IPS-18c (cell line): ENCODE data around the gene ABCB8.
"Not testable (repeated sequence)": the region's sequence is repeated elsewhere in the genome, so short reads cannot be mapped to it uniquely, and the experiment has no call there.

Experiments
- H3K4me3 ChIP-seq: 2 replicates; pipeline ENCODE4 v1.7.0; 2013; ENCODE audit warnings: low read depth, mild to moderate bottlenecking, low read length, moderate library complexity; ENCODE audit not compliant: insufficient read depth
- H3K9me3 ChIP-seq: one replicate; pipeline ENCODE4 v1.6.1; 2013; ENCODE audit warnings: mild to moderate bottlenecking, low read length, moderate library complexity; ENCODE audit not compliant: control insufficient read depth, insufficient read depth

ABCB8 gene

DNA sequence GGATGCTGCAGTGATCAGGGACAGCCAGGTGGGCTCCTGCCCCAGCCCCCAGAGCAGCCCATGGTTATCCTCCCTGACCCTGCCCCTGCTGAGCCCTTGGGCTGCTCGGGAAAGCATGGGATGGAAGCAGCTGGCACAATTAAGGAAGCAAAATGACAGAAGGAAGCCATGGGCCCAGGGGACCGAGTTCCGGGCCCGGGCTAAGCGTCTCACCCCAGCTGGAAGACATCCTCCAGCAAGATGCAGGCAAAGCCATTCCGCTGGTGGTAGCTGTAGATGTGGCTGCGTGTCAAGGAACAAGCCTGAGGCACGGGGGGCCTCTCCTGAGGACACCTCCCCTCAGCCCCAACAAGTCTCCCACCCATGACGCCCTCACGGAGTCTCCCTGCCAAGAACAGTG, 5.0 kb upstream of the ABCB8 start:
- Histone ChIP-seq H3K9me3 (peaks cover 2% of the 10 kb centered on the region), H3K4me3 (no peak overlapping the region)

DNA sequence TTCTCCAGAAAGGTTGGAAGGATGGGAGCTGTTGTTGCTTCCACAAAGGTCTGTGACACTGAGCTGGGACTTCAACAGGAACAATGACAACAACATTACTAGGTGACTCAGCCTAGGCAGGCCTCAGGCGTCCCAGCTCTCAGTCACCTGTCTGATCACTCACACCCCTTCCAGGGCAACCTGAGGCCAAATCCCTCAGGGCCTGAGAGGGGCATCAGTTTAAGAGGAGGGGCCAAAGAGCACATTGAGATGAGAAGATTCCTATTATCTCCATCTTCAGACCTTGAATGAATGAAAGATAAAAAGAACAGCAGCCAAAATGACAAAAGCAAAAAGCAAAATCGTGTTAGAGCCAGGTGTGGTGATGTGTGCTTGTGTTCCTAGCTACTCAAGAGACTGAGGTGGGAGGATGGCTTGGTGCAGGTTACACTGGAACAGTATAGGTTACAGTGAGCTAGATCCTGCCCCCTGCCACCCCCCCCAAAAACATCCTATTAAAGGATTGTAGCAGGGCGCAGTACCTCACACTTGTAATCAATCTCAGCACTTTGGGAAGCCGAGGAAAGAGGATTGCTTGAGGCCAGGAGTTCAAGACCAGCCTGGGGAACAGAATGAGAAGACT, 3.7 kb upstream of the ABCB8 start, which contains the start of gene ATG9B:
ATG9B (minus strand) TSS at position 60 of the 622 bp plus-strand sequence. CDS start 71 bp downstream, outside the sequence.
- no peaks in the 10 kb centered on the region for H3K9me3 ChIP-seq
- no peak within 1 kb of the TSS for H3K4me3 ChIP-seq

DNA sequence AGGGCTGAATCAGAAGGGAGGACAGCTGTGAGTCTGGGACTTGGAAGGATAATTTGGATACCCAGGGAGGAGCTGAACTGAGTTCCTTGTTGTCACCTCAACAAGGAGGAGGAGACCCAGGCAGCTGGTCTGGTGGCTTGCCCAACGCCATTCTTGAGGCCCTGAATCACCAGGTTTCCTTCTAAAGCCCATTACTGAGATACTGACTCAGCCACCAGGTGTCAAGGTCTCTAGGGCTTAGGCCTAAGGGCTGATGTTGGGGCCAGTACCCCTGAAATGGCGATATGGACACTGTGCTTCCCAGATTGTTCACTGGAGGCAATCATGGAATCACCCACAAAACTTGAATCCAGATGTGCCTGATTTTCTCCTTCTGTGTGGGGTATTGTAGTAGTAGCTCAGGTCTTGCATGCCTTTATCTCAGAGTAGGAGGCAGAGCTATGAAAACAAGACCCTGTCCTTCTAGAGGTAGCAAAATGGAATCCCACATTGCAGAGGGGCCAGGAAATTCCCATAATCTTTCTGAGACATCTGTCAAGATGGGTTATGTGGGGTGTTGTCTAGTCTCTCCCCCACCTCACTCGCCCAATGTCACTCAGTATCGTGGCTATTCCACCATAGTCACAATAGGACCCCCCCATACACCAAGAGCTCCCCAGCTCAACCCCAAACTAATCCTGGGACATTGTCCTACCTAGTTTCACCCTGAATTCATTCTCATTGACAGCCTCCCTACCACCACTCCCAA, 2.2 kb upstream of the ABCB8 start:
- no peak overlapping the region for H3K4me3 ChIP-seq
- no peaks in the 10 kb centered on the region for H3K9me3 ChIP-seq

DNA sequence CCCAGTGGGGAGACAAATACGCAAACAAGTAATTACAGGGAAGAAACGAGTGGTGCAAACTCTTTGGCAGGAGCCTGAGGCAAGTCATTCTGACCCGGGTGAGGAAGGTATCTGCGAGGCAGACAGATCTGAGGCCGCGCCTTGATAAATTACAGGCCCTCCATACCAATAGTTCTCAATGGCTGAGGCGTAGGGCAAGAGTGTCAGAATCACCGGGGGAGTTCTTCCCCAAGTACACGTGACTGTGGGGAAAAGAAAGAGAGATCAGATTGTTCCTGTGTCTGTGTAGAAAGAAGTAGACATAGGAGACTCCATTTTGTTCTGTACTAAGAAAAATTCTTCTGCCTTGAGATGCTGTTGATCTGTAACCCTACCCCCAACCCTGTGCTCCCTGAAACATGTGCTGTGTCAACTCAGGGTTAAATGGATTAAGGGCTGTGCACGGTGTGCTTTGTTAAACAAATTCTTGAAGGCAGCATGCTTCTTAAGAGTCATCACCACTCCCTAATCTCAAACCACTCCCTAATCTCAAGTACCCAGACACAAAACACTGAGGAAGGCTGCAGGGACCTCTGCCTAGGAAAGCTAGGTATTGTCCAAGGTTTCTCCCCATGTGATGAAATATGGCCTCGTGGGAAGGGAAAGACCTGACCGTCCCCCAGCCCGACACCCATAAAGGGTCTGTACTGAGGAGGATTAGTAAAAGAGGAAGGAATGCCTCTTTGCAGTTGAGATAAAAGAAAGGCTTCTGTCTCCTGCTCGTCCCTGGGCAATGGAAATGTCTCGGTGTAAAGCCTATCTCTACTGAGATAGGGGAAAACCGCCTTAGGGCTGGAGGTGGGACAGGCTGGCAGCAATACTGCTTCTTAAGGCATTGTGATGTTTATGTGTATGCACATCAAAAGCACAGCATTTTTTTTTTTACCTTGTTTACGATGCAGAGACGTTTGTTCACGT, 1.2 kb upstream of the ABCB8 start:
- peak overlapping the region; percentile 52; the same call in 1 of the 2 replicates for H3K4me3 ChIP-seq
- H3K9me3 ChIP-seq: not testable (repeated sequence)

DNA sequence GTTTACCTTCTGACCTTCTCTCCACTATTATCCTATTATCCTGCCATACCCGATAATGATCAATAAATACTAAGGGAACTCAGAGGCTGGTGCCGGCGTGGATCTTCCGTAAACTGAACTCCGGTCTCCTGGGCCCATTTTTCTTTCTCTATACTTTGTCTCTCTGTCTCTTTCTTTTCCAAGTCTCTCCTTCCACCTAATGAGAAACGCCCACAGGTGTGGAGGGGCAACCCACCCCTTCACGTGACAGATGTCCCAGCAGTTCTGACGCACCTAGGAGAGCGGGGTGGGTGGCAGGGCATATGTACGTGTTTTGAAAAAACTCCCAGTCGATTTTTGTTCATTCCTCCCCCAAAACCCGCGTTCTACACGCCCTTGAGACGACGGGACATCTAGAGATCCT, 521 bp upstream of the ABCB8 start:
- H3K4me3 ChIP-seq: peak overlapping the region; percentile 52; the same call in 1 of the 2 replicates
- H3K9me3 ChIP-seq: not testable (repeated sequence)

DNA sequence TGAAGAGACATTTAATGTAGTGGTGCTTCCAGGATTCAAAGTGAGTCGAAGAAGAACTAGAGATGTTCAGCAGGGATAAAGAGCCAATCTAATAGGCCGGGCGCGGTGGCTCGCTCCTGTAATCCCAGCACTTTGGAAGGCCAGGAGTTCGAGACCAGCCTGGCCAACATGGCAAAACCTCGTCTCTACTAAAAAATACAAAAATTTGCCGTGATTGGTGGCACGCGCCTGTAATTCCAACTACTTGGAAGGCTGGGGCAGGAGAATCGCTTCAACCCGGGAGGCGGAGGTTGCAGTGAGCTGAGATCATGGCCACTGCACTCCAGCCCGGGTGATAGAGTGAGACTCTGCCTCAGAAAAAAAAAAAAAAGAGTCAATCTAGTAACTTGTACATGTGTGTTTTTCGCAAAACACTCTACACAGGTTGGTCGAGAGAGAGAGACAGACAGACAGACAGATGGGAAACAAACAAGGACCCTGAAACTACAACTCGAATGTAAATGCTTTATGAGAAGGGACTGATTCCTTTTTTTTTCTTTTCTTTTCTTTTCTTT, 775 bp downstream of the ABCB8 start:
- Histone ChIP-seq H3K9me3 (no peaks in the 10 kb centered on the region), H3K4me3 (peak overlapping the region; percentile 100)

DNA sequence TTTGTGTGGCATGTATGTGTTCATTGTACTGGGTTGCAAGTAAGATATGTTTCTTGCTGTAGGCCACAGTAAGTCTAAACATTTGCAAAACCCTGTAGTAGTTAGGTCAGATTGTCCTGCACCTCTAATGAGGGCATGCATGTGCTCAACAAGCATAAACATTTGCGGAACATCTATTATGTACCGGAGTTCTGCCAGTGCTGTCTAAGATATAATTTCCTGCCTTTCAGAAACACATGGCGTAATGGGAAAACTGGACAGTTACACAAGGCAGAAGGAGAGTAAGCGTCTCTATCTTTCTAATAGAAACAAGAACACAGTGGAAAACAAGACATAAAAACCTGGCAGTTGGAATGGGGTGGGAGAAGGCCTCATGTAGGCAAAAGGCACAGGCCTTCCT, 2.8 kb downstream of the ABCB8 start:
- Histone ChIP-seq H3K9me3 (no peaks in the 10 kb centered on the region), H3K4me3 (no peak overlapping the region)

DNA sequence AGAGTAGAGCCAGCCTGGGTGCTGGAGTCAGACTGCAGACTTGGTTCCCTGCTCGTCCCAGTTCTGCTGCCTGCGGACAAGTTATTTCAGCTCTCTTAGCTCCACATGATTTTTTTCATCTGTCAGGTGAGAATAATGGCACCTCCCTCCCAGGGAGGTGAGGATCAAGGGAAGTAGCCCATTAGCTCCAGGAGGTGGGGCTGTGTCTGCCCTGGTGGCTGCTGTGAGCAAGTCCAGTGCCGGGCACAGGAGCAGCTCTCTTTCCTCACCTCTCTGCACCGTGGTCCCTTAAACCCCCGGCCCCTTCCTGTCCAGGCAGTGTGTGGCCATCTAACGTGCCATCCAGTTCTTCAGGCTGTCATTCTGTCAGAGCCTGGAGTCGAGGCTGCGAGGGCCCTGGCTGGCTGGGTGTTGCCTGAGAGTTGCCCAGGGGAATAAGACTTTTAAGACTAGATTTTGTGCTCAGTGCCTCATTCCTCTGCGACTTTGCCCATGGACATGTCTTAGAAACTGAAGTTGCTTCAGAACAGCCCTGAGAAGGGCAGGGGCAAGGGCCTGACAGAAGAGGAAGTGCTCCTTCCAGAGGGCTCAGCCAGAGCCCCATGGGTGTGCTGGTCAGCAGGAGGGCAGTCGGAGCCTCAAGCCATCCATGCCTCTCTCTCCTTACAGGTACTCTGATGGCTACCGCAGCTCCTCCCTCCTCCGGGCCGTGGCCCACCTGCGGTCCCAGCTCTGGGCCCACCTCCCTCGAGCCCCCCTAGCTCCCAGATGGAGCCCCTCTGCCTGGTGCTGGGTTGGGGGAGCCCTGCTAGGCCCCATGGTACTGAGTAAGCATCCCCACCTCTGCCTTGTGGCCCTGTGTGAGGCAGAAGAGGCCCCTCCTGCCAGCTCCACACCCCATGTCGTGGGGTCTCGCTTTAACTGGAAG, 5.0 kb downstream of the ABCB8 start:
- Histone ChIP-seq H3K9me3 (no peaks in the 10 kb centered on the region), H3K4me3 (no peak overlapping the region)

DNA sequence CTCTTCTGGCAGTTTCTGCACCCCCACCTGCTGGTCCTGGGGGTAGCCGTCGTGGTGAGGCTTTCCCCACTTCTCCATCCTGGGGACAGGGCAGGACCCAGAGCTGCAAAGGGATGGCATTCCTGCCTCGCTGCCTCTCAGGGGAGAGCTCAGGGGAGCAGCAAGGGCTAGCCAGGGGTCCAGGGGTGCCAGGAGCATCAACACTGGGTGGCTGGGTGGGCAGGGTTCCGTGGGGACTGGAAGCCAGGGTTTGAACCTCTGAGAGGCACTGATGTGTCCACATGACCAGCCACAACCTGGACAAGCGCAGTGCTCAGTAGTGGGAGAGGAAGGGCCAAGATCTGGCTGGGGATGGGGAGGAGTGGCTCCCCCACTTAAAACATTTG, 5.6 kb downstream of the ABCB8 start:
- no peaks in the 10 kb centered on the region for H3K9me3 ChIP-seq
- H3K4me3 ChIP-seq: no peak overlapping the region

DNA sequence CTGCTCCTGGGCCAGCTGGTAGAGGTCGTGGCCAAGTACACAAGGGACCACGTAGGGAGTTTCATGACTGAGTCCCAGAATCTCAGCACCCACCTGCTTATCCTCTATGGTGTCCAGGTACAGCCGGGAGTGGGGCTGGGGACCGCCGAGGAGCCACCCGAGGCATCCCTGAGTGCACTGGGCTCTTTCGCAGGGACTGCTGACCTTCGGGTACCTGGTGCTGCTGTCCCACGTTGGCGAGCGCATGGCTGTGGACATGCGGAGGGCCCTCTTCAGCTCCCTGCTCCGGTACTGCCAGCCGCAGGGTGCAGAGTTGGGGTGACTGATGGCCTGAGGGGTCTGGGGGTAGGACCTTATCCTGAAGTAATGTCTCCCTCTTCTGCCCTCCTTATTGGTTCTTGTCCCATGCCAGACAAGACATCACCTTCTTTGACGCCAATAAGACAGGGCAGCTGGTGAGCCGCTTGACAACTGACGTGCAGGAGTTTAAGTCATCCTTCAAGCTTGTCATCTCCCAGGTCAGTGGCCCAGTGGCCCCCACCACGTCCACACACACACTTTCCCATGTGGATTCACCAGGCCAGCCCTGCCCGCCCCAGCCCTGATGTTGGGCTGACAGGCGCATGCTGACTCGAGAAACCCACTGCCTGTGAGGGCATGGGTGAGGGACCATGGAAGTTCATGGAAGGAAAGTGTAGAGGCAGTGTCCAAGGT, 6.2 kb downstream of the ABCB8 start:
- H3K4me3 ChIP-seq: no peak overlapping the region
- no peaks in the 10 kb centered on the region for H3K9me3 ChIP-seq

DNA sequence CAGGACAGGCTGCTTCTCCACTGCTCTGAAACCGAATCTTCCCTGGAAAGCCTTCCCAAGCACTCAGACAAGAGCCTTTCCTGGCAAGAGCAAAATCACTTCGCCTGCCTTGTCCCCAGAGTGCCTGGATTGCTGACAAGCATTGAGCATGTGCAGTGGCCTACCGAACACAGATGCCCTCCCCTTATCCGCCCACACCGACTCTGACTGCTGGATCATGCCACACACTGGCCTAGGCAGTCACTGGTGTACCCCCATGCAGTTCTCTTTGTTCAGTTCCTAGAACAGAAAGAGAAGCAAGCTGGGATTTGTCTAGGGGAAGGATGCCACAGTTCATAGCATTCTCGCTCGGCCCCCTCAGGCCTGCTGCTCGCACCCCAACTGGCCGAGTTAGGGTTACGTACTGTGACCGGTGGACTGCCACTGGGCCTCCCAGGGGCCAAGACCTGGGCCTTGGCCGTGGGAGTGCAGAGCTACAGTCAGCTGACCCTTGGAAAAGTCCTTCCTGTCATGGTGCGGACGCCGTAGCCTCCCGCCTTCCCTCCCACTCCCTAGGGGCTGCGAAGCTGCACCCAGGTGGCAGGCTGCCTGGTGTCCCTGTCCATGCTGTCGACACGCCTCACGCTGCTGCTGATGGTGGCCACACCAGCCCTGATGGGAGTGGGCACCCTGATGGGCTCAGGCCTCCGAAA, 6.9 kb downstream of the ABCB8 start:
- Histone ChIP-seq H3K4me3 (no peak overlapping the region), H3K9me3 (no peaks in the 10 kb centered on the region)

DNA sequence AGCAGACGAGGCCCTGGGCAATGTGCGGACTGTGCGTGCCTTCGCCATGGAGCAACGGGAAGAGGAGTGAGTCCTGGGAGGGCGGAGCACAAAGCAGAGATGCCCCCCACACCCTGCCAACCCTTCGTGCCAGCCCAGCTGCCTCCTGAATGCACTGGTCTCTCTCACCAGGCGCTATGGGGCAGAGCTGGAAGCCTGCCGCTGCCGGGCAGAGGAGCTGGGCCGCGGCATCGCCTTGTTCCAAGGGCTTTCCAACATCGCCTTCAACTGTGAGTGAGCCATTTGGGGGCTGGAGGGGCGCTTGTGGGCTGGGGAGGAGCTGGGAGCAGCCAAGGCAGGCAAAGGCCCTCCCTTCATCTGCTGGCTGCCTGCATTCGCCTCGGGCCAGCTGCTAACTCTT, 7.7 kb downstream of the ABCB8 start:
- Histone ChIP-seq H3K4me3 (no peak overlapping the region), H3K9me3 (no peaks in the 10 kb centered on the region)

DNA sequence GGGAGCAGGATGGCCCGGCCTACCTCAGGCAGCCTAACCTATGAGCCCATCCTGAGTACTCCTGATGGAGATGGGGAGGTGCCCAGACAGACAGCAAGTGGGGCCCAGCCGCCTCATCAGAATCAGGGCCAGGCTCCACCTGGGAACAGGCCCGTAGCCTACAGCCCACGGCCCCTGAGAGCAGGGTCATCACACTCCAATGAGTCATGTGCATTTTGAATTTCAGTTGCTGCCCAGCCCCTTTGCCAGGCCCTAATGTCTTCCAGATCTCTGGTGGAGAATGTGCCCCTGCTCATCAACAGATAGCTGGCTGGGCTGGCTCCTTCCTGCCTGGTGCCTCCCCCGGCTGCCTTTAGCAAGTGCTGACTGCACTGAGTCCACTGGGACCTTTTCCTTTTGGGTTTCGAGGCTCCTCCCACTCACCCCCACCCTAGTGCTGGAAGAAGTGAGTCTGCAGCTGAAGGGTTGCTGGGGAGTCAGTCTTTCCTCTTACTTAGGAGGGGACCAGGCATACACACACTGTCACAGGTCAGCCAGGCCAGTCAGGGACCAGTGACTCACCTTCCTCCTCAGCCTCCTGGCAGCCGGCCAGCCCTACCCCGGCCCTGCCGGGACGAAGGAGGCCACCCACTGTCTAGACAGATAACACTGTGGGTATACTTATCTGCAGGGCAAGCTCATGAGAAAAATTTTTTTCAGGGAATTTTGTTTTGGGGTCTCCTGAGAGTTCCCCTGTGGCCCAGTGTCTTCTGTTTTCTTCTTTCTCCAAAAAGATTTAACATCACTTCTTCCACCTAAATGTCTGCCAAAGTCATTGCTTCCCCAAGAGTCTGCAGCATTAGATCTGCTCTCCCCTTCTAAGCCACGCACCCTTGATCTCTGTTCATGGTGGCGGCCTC, 10.9 kb downstream of the ABCB8 start:
- no peaks in the 10 kb centered on the region for H3K9me3 ChIP-seq
- no peak overlapping the region for H3K4me3 ChIP-seq

DNA sequence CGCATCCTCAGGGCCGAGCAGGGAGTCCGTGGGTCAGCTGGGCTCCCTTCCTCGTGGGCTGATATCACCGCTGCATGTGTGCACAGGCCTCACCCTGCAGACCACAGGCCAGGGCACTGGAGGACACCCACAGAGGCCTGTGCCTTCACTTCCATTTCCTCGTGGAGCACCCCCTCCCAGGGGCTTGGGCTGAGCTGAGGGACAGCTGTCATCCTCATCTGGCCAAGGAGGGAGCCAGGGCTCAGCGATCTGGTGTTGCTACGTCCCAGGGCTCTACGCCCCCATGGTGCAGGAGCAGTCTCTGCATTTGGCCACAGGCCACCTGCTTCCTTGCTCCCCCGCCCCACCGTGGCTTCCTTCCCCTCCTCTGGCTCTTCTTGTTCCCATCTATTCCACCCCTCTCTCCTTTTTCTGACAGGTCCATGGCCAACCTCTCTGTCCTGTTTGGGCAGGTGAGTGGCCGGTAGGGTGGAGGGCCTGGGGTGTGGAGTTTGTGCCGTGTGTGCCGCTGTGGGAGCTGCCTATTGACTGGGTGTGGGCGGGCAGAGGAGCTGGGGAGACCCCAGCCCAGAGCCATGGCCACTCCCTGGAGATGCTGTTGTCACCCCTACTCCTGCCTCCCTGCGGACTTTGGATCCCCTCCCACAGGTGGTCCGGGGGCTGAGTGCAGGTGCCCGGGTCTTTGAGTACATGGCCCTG, 11.7 kb downstream of the ABCB8 start:
- no peak overlapping the region for H3K4me3 ChIP-seq

More for the DNA sequence above, 11.7 kb downstream of the ABCB8 start:
- H3K9me3 ChIP-seq: no peaks in the 10 kb centered on the region
